ENCODE results near the gene GTF3A. TPM values are rescaled to one million over a fixed set of nuclear protein-coding genes. Genes with fewer than 3 reads are reported as not detected.
"Not testable (repeated sequence)": the region's sequence is repeated elsewhere in the genome, so short reads cannot be mapped to it uniquely, and the experiment has no call there.

The GTF3A gene
- total RNA-seq, 1 donor from 2014 or later, result 81.7 TPM

- Histone ChIP-seq H3K4me3 (no peak overlapping the region), H3K4me1 (no peaks in the 10 kb centered on the region), H3K36me3 (no peaks in the 10 kb centered on the region), H3K27me3 (peaks cover 3% of the 10 kb centered on the region), H3K27ac (no peak overlapping the region), H3K9me3 (no peaks in the 10 kb centered on the region)
- peak; percentile 21 for ATAC-seq
- no peak for TF ChIP-seq CTCF (IDR thresholded peaks at IDR 0.05)
- no peak for DNase-seq
- intact Hi-C loops (cut with DNase I), result no loop called here
These were observed 32.9 kb upstream of the GTF3A start for GRCh38 chr13:27391471-27391870.

- Histone ChIP-seq H3K4me1 (no peaks in the 10 kb centered on the region), H3K4me3 (no peak overlapping the region), H3K9me3 (no peaks in the 10 kb centered on the region), H3K27ac (no peak overlapping the region), H3K36me3 (no peaks in the 10 kb centered on the region), H3K27me3 (peaks cover 4% of the 10 kb centered on the region)
- TF ChIP-seq CTCF (IDR thresholded peaks at IDR 0.05), result no peak
- ATAC-seq (no peak), DNase-seq (no peak)
- intact Hi-C loops (cut with DNase I), result no loop called here
These were observed 31.3 kb upstream of the GTF3A start for GRCh38 chr13:27393101-27393500.

GRCh38 chr13:27395007-27395510 lies 29.4 kb upstream of the GTF3A start:
- Histone ChIP-seq H3K27ac (no peak overlapping the region), H3K9me3 (no peaks in the 10 kb centered on the region), H3K4me3 (no peak overlapping the region), H3K36me3 (no peaks in the 10 kb centered on the region), H3K4me1 (no peaks in the 10 kb centered on the region), H3K27me3 (peaks cover 4% of the 10 kb centered on the region)
- ATAC-seq (no peak), DNase-seq (no peak)
- intact Hi-C loops (cut with DNase I), result no loop called here
- TF ChIP-seq CTCF (IDR thresholded peaks at IDR 0.05), result no peak

- Histone ChIP-seq H3K27me3 (peaks cover 4% of the 10 kb centered on the region), H3K27ac (no peak overlapping the region), H3K4me1 (peaks cover 5% of the 10 kb centered on the region), H3K4me3 (no peak overlapping the region), H3K36me3 (no peaks in the 10 kb centered on the region), H3K9me3 (no peaks in the 10 kb centered on the region)
- ATAC-seq (no peak), DNase-seq (no peak)
- intact Hi-C loops (cut with DNase I), result no loop called here
- TF ChIP-seq CTCF (IDR thresholded peaks at IDR 0.05), result no peak
These were observed 28.1 kb upstream of the GTF3A start for GRCh38 chr13:27396252-27396846.

- ATAC-seq (no peak), DNase-seq (no peak)
- Histone ChIP-seq H3K36me3 (no peaks in the 10 kb centered on the region), H3K27me3 (peaks cover 4% of the 10 kb centered on the region), H3K9me3 (no peaks in the 10 kb centered on the region), H3K4me1 (peaks cover 8% of the 10 kb centered on the region), H3K27ac (no peak overlapping the region), H3K4me3 (no peak overlapping the region)
- no peak for TF ChIP-seq CTCF (IDR thresholded peaks at IDR 0.05)
- intact Hi-C loops (cut with DNase I), result no loop called here
These were observed 26.1 kb upstream of the GTF3A start for GRCh38 chr13:27398360-27398759.

GRCh38 chr13:27400405-27400804 lies 24.0 kb upstream of the GTF3A start:
- H3K4me1 ChIP-seq, result peaks cover 15% of the 10 kb centered on the region
- H3K9me3 ChIP-seq; ATAC-seq; DNase-seq; H3K27ac ChIP-seq; intact Hi-C loops (cut with DNase I); H3K4me3 ChIP-seq; H3K27me3 ChIP-seq; H3K36me3 ChIP-seq: not testable (repeated sequence)
